IMR-90 (cell line): Measurements from ENCODE around the gene ONECUT2. TPM values are rescaled to one million over a fixed set of nuclear protein-coding genes. Genes with fewer than 3 reads are reported as not detected.

ENCODE experiments used
- ATAC-seq: fragments of 200-7000 bp; cut with Tn5 transposase; 2 replicates; pipeline ENCODE4 v1.9.1; 2020; ENCODE audit warnings: low read depth, mild to moderate bottlenecking, moderate library complexity
- BruUV-seq: library from RNA; stranded (reverse); fragments of 400-500 nt; replicated peaks from 2 replicates; lab custom pipeline; 2021; lab: Mats Ljungman, UMichigan
- CTCF ChIA-PET: fragments of 300-600 bp; formaldehyde crosslinking; extraction: SDS; loops from one replicate; lab custom pipeline; 2021; ENCODE audit warnings: antibody characterized with exemption; lab: Yijun Ruan, JAX
- POLR2A ChIA-PET: fragments of 300-600 bp; sonication (Branson Sonifier 250); formaldehyde crosslinking; loops from one replicate; lab custom pipeline; 2022; ENCODE audit warnings: antibody characterized with exemption; ENCODE audit not compliant: unreplicated experiment; lab: Charles Lee
- DNase-seq: peaks from one replicate; pipeline ENCODE4 v3.0.0; 2013
- H2AFZ ChIP-seq: replicated peaks from 2 replicates; pipeline ENCODE3; 2013; ENCODE audit warnings: low read length, mild to moderate bottlenecking; ENCODE audit not compliant: poor library complexity
- H2AK5ac ChIP-seq: 2 replicates; pipeline ENCODE4 v1.6.1; 2013; ENCODE audit warnings: low read depth, low read length, inconsistent platforms
- H2AK9ac ChIP-seq: replicated peaks from 2 replicates; pipeline ENCODE3; 2013; ENCODE audit warnings: mild to moderate bottlenecking, low read depth, low read length, moderate library complexity; ENCODE audit not compliant: poor library complexity
- H2BK120ac ChIP-seq: 2 replicates; pipeline ENCODE4 v1.6.1; 2013; ENCODE audit warnings: low read depth, low read length, inconsistent platforms
- H2BK15ac ChIP-seq: 3 replicates; pipeline ENCODE4 v1.6.1; 2013; ENCODE audit warnings: low read depth, low read length, inconsistent platforms
- H2BK20ac ChIP-seq: 2 replicates; pipeline ENCODE4 v1.6.1; 2013; ENCODE audit warnings: low read depth, mild to moderate bottlenecking, inconsistent platforms, low read length, moderate library complexity
- H2BK5ac ChIP-seq: 2 replicates; pipeline ENCODE4 v1.6.1; 2013; ENCODE audit warnings: mild to moderate bottlenecking, low read depth, low read length, inconsistent platforms; ENCODE audit not compliant: poor library complexity, severe bottlenecking
- H3K14ac ChIP-seq: replicated peaks from 2 replicates; pipeline ENCODE4 v1.6.1; 2013; ENCODE audit warnings: low read depth, low read length, inconsistent platforms
- H3K18ac ChIP-seq: 2 replicates; pipeline ENCODE4 v1.6.1; 2013; ENCODE audit warnings: low read depth, low read length, control low read depth
- H3K23ac ChIP-seq: 2 replicates; pipeline ENCODE4 v1.6.1; 2013; ENCODE audit warnings: low read depth, low read length, inconsistent platforms
- H3K27ac ChIP-seq: 2 replicates; pipeline ENCODE4 v1.5.1; 2013; ENCODE audit warnings: mild to moderate bottlenecking, control low read depth, low read length; ENCODE audit not compliant: insufficient read depth
- H3K27me3 ChIP-seq: 2 replicates; pipeline ENCODE4 v1.6.1; 2013; ENCODE audit warnings: low read length; ENCODE audit not compliant: control insufficient read depth, insufficient read depth
- H3K36me3 ChIP-seq: 2 replicates; pipeline ENCODE4 v1.6.1; 2013; ENCODE audit warnings: low read length, mixed read lengths; ENCODE audit not compliant: control insufficient read depth, insufficient read depth
- H3K4ac ChIP-seq: 2 replicates; pipeline ENCODE4 v1.6.1; 2013; ENCODE audit warnings: low read depth, low read length, inconsistent platforms
- H3K4me1 ChIP-seq: 2 replicates; pipeline ENCODE4 v1.6.1; 2013; ENCODE audit warnings: low read length, mixed read lengths; ENCODE audit not compliant: control insufficient read depth, insufficient read depth
- H3K4me2 ChIP-seq: 2 replicates; pipeline ENCODE4 v1.6.1; 2013; ENCODE audit warnings: low read depth, mild to moderate bottlenecking, control low read depth, low read length, moderate library complexity
- H3K4me3 ChIP-seq: 2 replicates; pipeline ENCODE4 v1.5.1; 2013; ENCODE audit warnings: low read depth, mild to moderate bottlenecking, control low read depth, low read length, moderate library complexity; ENCODE audit not compliant: insufficient read depth
- H3K56ac ChIP-seq: 2 replicates; pipeline ENCODE4 v1.6.1; 2013; ENCODE audit warnings: low read length, inconsistent platforms; ENCODE audit not compliant: insufficient read depth; ENCODE audit errors: extremely low read depth
- H3K79me1 ChIP-seq, 2 experiments: 2 replicates each; pipeline ENCODE4 v1.6.1; 2013; ENCODE audit warnings: low read length in 2 of 2, inconsistent platforms in 1 of 2, low read depth in 1 of 2
- H3K9ac ChIP-seq: 2 replicates; pipeline ENCODE4 v1.6.1; 2013; ENCODE audit warnings: low read depth, low read length, control low read depth
- H3K9me1 ChIP-seq: 2 replicates; pipeline ENCODE4 v1.6.1; 2013; ENCODE audit warnings: low read length, inconsistent platforms; ENCODE audit not compliant: insufficient read depth
- H3K9me3 ChIP-seq: 2 replicates; pipeline ENCODE4 v1.6.1; 2013; ENCODE audit warnings: low read length; ENCODE audit not compliant: control insufficient read depth, insufficient read depth
- H4K20me1 ChIP-seq: 2 replicates; pipeline ENCODE4 v1.6.1; 2013; ENCODE audit warnings: low read length, inconsistent platforms; ENCODE audit not compliant: insufficient read depth
- H4K5ac ChIP-seq: 2 replicates; pipeline ENCODE4 v1.6.1; 2013; ENCODE audit warnings: mild to moderate bottlenecking, low read depth, low read length, control low read depth
- H4K8ac ChIP-seq, 2 experiments: 2 replicates each; pipeline ENCODE4 v1.6.1; 2013; ENCODE audit warnings: low read depth in 2 of 2, low read length in 2 of 2, control low read depth in 1 of 2, inconsistent platforms in 1 of 2
- H4K91ac ChIP-seq: 2 replicates; pipeline ENCODE4 v1.6.1; 2013; ENCODE audit warnings: low read depth, low read length, inconsistent platforms; ENCODE audit not compliant: insufficient read depth
- MAZ ChIP-seq: IDR thresholded peaks from 2 replicates; pipeline ENCODE4 v1.6.1; 2012; ENCODE audit warnings: low read depth, mild to moderate bottlenecking, low read length, improper control_type of control experiment, moderate library complexity, borderline replicate concordance
- MXI1 ChIP-seq: IDR thresholded peaks from 2 replicates; pipeline ENCODE4 v1.6.1; 2012; ENCODE audit warnings: low read depth, mild to moderate bottlenecking, low read length, moderate library complexity, borderline replicate concordance
- RAD21 ChIP-seq: IDR thresholded peaks from 2 replicates; pipeline ENCODE4 v1.6.1; 2012; ENCODE audit warnings: low read length, improper control_type of control experiment
- RCOR1 ChIP-seq: IDR thresholded peaks from 2 replicates; pipeline ENCODE4 v1.6.1; 2012; ENCODE audit warnings: mild to moderate bottlenecking, low read length, improper control_type of control experiment; ENCODE audit not compliant: insufficient replicate concordance
- WGBS, 2 experiments: methylation state at CpG; one replicate each; pipeline versions ENCODE4 v1.1.5 to v1.1.7; 2013; ENCODE audit warnings: missing lambda C conversion rate in 2 of 2; ENCODE audit not compliant: insufficient read length in 1 of 2; ENCODE audit errors: extremely low coverage in 2 of 2; 5-methylcytosine and 5-hydroxymethylcytosine counted together
- dilution Hi-C: fragments of 300-500 bp; cut with HindIII; formaldehyde crosslinking; loops from one replicate; pipeline ENCODE4 v1.14.3; 2018; ENCODE audit warnings: low sequenced_read_pairs; ENCODE audit not compliant: unreplicated experiment
- in situ Hi-C: fragments of 300-500 bp; cut with MboI; formaldehyde crosslinking; loops from 3 replicates; pipeline ENCODE4 v1.14.3; 2019; ENCODE audit warnings: low sequenced_read_pairs, inconsistent platforms, mixed read lengths
- intact Hi-C: fragments of 100-400 bp; cut with micrococcal nuclease; formaldehyde crosslinking; loops from 2 replicates; pipeline ENCODE4 v1.10.0; 2022
- polyA plus RNA-seq, 3 experiments: library from polyadenylated mRNA; depleted of rRNA; stranded (reverse); fragments of >200 nt; gene quantifications; 2 replicates each; pipeline ENCODE4 v1.2.3, GENCODE V29; 2012; ENCODE audit warnings: low replicate concordance in 1 of 3
- total RNA-seq: library from RNA; depleted of rRNA; stranded (reverse); fragments of >200 nt; gene quantifications from 2 replicates; pipeline ENCODE4 v1.2.3, GENCODE V29; 2012

ONECUT2 gene
- total and polyA plus RNA-seq, 2 of the 4 experiments (the other 2 are of a cell fraction) = under 0.01 to 0.02 TPM

DNA sequence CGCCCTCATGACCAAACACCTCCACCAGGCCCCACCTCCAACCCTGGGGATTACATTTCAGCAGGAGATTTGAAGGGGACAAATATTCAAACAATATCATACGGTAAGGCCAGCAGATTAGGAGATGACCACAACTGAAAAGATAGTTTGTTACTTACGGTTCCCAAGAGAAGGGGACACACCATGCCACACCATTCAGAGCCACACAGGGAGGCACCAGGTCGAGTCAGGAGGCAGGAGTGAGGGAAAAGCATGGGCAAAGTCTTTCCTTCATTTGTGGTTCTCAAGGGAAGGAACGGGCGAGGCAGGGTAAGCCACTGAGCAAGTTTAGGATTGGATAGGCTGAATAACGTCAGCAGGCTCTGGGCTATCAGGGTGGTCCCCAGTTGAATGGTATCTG is 94.0 kb downstream of the ONECUT2 start:
- H2BK120ac ChIP-seq = no peak overlapping the region
- in situ Hi-C loops = no loop called here

More for the DNA sequence above, 94.0 kb downstream of the ONECUT2 start:
- DNase-seq = no peak
- peaks cover 9% of the 10 kb centered on the region for H3K27me3 ChIP-seq
- no peak overlapping the region for H2AFZ ChIP-seq
- no peaks in the 10 kb centered on the region; the same call in 1 of the 2 replicates for H4K20me1 ChIP-seq
- dilution Hi-C loops = no loop called here
- no peak overlapping the region for H2BK20ac ChIP-seq
- WGBS, 2 experiments = 86% methylated on average over 3 of the region's 7 CpGs; no CpG with 5 or more reads in 1 of the 2 experiments
- no peak overlapping the region for H3K56ac ChIP-seq
- no peaks in the 10 kb centered on the region; the same call in 1 of the 2 replicates for H3K9me1 ChIP-seq
- H4K91ac ChIP-seq = no peak overlapping the region
- H2AK9ac ChIP-seq = no peak overlapping the region
- H3K79me1 ChIP-seq = no peaks in the 10 kb centered on the region
- CTCF ChIA-PET = no interaction called here
- no peak overlapping the region for H3K14ac ChIP-seq
- H3K27ac ChIP-seq = no peak overlapping the region
- H3K4me2 ChIP-seq = no peak overlapping the region
- intact Hi-C loops = no loop called here
- no peak overlapping the region for H3K4ac ChIP-seq
- POLR2A ChIA-PET = no interaction called here
- no TSS peak for BruUV-seq
- H2AK5ac ChIP-seq = no peak overlapping the region
- H3K36me3 ChIP-seq = no peaks in the 10 kb centered on the region
- H3K18ac ChIP-seq = no peak overlapping the region
- ATAC-seq = no peak
- no peak overlapping the region for H2BK5ac ChIP-seq
- H2BK15ac ChIP-seq = no peak overlapping the region
- no peak overlapping the region for H4K5ac ChIP-seq
- peaks cover 1% of the 10 kb centered on the region; the same call in 1 of the 2 replicates for H3K4me1 ChIP-seq
- H3K9me3 ChIP-seq = no peaks in the 10 kb centered on the region
- no peak overlapping the region for H4K8ac ChIP-seq
- no peak overlapping the region for H3K23ac ChIP-seq
- H3K4me3 ChIP-seq = no peak overlapping the region
- no peak overlapping the region for H3K9ac ChIP-seq
- TF ChIP-seq RCOR1 = no peak
- no peak for TF ChIP-seq MAZ
- TF ChIP-seq RAD21 = no peak
- TF ChIP-seq MXI1 = no peak
